ENCODE data around the gene ERC2.

The ERC2 gene

DNA sequence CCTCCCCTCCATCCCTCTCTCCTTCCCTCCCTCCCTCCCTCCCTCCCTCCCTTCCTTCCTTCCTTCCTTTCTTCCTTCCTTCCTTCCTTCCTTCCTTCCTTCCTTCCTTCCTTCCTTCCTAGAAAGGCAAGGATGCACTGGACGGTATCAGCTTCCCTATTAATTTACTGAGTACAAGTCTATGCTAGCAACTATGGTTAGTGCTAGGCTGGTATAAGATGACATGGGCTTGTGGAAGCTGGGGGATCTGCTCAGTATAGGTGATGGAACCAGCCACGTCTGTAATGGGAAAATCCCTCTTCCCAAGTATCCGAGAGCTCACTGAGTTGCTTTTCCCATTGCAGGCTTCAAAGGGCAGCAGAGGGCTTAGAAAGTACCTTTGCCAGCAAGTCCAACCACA, 884.8 kb downstream of the ERC2 start:
- DNase-seq (ENCODE audit: low spot score): no peak

- DNase-seq (ENCODE audit: low spot score): no peak
These were observed 888.8 kb downstream of the ERC2 start for GRCh38 chr3:55579496-55579895.

GRCh38 chr3:55576621-55577388, 891.5 kb downstream of the ERC2 start:
- no peak for DNase-seq (ENCODE audit: low spot score)

GRCh38 chr3:55574671-55575070, 893.6 kb downstream of the ERC2 start:
- no peak for DNase-seq (ENCODE audit: low spot score)

DNA sequence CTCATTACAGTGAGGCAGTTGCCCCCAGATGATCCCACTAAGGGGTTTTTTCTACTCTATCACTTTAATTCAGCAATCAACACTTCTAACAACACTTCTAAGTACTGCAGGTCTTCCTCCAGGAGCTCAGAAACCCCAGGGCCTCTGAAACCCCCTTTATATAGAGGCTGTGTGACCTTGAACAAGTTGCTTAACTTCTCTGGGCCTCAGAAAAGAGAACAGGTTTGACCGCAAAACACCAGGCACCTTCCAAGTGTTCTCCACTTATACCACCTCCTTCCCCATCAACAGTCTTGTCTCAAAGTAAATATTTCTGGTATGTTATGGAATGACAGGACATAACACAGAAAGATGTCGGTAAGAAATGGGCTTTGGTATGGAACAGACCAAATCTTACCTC, 895.5 kb downstream of the ERC2 start:
- no peak for DNase-seq (ENCODE audit: low spot score)

GRCh38 chr3:55571913-55572312, 896.4 kb downstream of the ERC2 start:
- DNase-seq (ENCODE audit: low spot score): no peak

DNA sequence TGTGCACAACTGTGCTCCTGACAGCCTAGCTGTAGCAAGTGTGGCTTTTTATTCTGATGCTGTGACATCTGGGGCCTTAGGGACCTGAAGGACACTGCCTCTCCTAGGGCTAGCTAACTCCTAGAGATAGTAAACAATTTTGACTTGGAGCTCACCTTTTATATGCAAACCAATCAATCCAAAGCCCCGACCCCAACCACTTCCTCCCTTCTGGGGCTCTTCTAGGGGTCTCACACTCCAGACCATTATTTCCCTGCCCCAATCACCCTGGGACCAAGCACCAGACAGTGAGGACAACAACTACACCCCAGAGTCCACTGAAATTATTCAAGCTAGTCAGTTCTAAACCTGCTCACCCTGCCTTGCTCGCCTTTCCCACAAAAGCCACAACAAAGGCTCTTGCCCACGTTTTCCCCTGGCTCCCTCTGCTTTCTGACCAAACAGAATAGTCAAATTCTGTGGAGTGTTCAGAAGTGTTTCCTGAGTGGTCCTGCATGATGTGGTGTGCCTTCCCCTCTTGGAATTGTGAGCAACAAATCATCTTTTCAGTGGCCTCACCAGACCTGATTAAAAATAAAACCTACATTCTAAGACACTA, 897.0 kb downstream of the ERC2 start:
- no peak for DNase-seq (ENCODE audit: low spot score)

DNA sequence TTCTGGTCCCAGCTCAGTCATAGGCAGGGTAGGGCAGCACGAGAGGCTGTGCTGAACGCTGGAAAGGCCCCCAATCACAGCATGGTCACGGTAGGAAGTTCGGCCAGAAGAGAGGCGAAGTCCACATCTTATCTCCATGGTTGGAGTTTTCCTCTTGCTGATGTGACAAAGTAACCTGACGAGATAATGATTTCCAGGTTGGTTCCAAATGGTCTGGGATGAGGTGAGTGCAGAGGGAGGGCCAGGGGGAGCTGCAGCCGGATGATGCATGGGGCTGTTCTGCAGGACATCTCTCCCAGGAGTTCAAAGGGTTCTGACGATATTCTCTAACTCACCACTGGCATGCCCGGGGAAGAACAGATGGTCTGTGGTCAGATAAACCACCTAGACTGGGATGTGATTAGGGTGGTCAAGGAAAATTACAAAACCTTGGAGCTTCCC, 898.0 kb downstream of the ERC2 start:
- no peak for DNase-seq (ENCODE audit: low spot score)

DNA sequence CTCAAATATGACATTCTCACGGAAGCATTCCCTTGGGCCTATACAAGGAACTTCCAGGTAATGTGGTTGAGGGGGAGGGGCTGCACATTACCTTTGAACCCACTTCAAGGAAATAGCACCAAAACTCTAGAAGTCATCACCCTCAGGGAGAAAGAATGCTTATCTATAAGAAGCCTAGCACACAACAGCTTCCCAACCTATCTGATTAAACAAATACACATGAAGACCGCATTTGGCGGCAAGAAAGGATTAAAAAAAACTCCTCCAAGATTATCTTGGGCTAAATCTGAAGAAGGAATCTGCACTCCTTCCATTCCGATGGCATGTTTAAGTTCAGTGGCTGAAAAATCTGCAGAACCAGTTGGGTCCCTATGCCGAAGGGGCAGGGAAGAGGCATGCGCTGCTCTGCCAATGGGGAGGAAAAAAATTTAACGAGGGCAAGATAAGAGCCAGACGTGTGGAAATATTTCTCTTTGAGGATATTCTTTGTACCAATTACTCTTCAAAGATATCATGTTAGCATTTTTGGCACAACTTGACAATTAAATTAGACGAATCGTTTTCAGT, 899.2 kb downstream of the ERC2 start:
- DNase-seq (ENCODE audit: low spot score): no peak

DNA sequence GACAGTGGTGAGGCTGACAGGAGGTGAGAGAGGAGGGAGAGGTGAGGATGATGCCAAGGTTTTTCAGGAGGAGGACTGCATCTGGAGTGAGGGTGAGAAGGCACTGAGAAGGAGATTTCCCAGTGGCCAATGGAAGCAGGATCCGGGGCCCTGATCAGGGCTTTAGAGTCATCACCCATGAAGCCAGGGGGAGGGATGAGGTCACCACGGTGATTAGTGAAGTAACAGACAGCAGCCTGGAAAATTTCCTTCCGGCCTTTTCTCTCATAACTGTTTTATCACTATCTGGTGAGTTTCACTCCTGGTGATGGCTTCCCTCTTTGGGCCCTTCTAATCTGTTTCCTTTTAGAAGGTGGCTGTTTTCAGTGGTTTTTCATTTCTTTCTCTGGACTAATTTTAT, 900.7 kb downstream of the ERC2 start:
- no peak for DNase-seq (ENCODE audit: low spot score)

DNA sequence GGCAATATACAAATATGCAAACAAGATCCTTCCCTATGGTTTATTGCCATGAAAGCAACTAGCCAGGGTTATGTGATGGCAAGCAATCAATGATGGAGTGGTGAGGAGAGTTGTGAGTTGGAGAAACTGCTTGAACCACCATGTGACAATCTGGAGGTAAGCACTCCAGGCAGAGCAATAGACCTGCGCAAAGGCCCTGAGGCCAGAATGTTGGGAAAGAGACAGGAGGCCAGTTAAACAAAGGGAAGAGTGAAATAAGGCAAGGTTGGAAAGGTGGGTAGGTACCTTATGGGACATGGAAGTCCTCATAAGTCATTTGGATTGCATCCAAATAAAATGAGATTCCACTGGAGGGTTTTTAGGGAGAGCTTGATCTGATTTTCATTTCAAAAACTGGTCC, 901.1 kb downstream of the ERC2 start:
- DNase-seq (ENCODE audit: low spot score): no peak

GRCh38 chr3:55565521-55565920, 902.7 kb downstream of the ERC2 start:
- no peak for DNase-seq (ENCODE audit: low spot score)

DNA sequence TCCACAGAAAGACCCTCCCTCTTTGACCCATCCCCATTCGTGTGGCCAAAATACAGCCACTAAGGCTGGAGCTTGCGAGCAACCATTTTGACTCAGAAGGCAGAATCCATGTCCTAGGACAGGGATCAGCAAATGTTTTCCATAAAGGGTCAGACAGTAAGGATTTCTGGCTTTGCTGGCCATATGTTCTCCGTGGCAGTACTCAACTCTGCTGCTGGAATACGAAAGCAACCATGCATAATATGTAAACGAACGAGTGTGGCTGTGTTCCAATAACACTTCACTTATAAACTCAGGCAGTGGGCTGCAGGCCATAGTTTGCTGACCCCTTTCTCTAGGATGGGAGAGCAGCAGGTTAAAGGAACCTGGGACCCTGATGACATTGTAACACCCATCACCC, 903.5 kb downstream of the ERC2 start:
- DNase-seq (ENCODE audit: low spot score): no peak

- no peak for DNase-seq (ENCODE audit: low spot score)
These were observed 905.6 kb downstream of the ERC2 start for GRCh38 chr3:55562700-55563099.

- no peak for DNase-seq (ENCODE audit: low spot score)
These were observed 908.5 kb downstream of the ERC2 start for GRCh38 chr3:55559500-55560423.

DNA sequence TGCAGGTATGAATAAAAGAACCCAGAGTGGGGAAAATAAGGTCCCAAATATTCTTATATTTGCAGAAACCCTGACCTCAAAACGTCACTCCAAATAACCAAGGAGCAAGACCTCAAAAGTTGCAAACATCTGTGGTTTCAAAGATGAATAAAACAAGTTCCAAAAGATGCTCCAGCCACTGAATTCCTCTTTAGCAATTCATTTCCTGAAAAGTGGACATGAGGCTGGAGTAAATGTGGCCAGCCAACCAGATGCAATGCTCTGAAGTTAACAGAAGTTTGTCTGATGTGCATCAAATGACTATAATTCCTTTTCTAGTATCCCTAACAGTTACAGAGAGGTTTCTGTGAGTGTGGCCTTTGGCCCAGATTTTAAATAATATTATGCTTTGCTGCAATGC, 910.0 kb downstream of the ERC2 start:
- DNase-seq (ENCODE audit: low spot score): no peak

GRCh38 chr3:55557549-55557948, 910.7 kb downstream of the ERC2 start:
- DNase-seq (ENCODE audit: low spot score): no peak

- no peak for DNase-seq (ENCODE audit: low spot score)
These were observed 911.4 kb downstream of the ERC2 start for GRCh38 chr3:55556619-55557537.

GRCh38 chr3:55555873-55556618, 912.2 kb downstream of the ERC2 start:
- no peak for DNase-seq (ENCODE audit: low spot score)

DNA sequence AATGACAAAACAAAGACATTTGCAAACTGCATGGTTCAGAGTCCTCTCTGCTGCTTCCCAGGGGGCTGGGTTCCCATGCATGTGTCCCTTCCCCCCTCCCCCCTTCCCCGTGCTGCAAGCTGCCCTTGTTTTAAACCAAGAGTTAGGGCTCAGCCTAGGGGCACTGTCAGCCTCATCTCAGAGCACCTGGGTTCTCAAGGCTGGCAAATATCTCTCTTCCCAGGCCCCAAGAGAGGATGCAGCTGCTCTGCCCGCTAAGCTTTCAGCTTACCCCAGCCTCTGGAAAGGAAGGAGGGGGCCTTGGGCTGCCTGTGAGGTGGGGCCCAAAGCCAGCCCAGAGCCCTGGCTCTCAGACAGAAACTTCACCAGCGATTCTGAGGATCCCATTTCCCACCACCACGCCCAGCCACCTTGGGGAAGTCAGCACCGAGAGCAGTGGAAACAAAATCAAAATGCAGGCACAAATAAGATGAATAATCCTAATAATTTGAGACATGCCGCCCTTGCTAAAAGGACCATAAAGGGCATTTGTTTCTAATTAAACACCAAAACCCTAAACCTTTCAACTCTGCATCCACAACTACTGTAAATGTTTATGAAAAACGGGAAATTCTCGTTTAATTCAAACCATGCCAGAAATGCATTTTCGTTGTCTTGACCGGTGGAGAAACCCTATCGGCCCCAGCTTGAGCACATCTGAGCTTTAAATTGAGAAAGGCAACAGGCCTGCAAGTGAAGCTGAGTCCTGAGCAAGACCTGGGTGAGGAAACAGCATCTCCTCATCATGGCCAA, 913.4 kb downstream of the ERC2 start:
- no peak for DNase-seq (ENCODE audit: low spot score)

Data from HuH-7 (cell line).